GM12891 (cell line): ENCODE data around the gene ADPRM.
A peak's percentile ranks its signal among the peaks of the same experiment; 100 is the strongest.
"Not testable (repeated sequence)": the region's sequence is repeated elsewhere in the genome, so short reads cannot be mapped to it uniquely, and the experiment has no call there.

Experiments used
- DNase-seq: peaks from one replicate; pipeline ENCODE4 v3.0.0; 2011; ENCODE audit warnings: low spot score; ENCODE audit not compliant: insufficient read length
- FAIRE-seq: peaks from 2 replicates; lab custom pipeline; 2011; peaks lifted over from hg19 to GRCh38; lab: Jason Lieb, UNC
- PAX5 ChIP-seq: IDR thresholded peaks from 2 replicates; pipeline ENCODE4 v1.6.1; 2011; ENCODE audit warnings: low read length, moderate library complexity, mild to moderate bottlenecking; ENCODE audit not compliant: insufficient read depth, severe bottlenecking
- POLR2A ChIP-seq: IDR thresholded peaks from 2 replicates; pipeline ENCODE4 v1.6.1; 2011; ENCODE audit warnings: low read depth, low read length, control low read depth
- POLR2AphosphoS5 ChIP-seq: IDR thresholded peaks from 2 replicates; pipeline ENCODE4 v1.6.1; 2011; ENCODE audit warnings: low read depth, low read length, control low read depth
- POU2F2 ChIP-seq: IDR thresholded peaks from 2 replicates; pipeline ENCODE4 v1.6.1; 2011; ENCODE audit warnings: low read depth, mild to moderate bottlenecking, control low read depth, low read length, moderate library complexity
- SPI1 ChIP-seq: IDR thresholded peaks from 2 replicates; pipeline ENCODE4 v1.6.1; 2011; ENCODE audit warnings: low read depth, low read length, control low read depth
- TAF1 ChIP-seq: IDR thresholded peaks from 2 replicates; pipeline ENCODE4 v1.6.1; 2011; ENCODE audit warnings: low read depth, low read length, control low read depth

The ADPRM gene

GRCh38 chr17:10728331-10728892, 31.0 kb downstream of the ADPRM start:
- DNase-seq (no peak), FAIRE-seq (no peak)
- no peak for TF ChIP-seq SPI1
- no peak for TF ChIP-seq PAX5
- TF ChIP-seq TAF1: no peak
- TF ChIP-seq POLR2A: no peak
- TF ChIP-seq POLR2AphosphoS5: no peak
- no peak for TF ChIP-seq POU2F2

DNA sequence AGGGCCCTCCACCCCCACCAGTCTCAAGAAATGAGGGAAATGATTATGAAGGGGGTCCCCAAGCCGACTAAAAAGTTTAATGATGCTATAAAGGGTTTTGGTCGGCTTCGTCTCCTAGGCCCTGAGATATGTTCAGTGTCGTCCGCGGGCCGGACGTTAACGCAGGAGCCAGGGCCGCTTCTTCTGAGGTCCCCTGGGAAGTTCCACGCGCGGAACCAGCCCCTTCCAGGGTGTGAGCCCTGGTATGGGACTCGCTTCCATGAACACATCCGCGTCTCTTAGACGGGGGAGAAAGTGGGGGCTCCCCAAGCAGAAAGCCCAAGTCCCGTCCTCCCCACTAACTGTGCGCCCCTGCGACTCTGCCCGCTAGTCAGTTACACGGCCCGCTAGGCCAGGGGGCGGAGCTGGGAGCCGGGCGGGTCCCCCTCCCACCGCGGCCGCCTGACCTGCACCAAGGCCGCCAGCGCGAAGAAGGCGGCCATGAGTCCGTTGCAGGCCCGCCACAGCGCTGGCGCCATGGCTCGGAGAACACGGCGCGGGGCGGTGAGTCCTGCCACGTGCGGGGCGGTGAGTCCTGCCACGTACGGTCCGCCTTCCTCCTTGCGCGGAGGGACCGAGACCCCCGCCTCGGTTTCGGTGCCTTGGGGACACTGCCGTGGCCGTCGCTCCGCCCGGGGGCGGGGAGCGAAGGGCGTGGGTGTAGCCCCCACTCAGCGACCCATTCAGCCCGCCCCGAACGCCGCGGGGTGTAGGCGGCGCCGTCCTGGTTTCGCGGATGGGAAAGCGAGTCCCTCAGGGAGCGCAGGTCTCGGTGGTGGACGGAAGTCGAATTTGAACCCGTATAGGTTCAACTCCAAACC, 32.2 kb downstream of the ADPRM start, which contains the start of gene TMEM220:
Gene TMEM220 (minus strand): TSS at position 690 of the 860 bp plus-strand sequence. CDS start 172 bp downstream, at position 518.
- FAIRE-seq (peak; percentile 69), DNase-seq (peak; percentile 37)
- TF ChIP-seq PAX5: no peak

DNA sequence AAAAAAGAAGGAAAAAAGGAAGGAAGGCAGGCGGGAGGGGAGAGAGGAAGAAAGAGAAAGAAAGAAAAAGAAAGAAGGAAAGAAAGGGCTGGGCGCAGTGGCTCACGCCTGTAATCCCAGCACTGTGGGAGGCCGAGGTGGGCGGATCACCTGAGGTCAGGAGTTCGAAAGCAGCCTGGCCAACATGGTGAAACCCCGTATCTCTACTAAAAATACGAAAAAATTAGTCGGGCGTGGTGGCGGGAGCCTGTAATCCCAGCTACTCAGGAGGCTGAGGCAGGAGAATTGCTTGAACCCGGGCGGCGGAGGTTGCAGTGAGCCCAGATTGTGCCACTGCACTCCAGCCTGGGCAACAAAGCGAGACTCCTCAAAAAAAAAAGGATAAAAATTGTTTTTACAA, 32.9 kb downstream of the ADPRM start:
- FAIRE-seq, DNase-seq: not testable (repeated sequence)

- DNase-seq (no peak), FAIRE-seq (no peak)
- TF ChIP-seq TAF1 (no peak), PAX5 (no peak), POU2F2 (no peak)
These were observed 34.0 kb downstream of the ADPRM start for GRCh38 chr17:10731408-10731879.

- DNase-seq, FAIRE-seq: not testable (repeated sequence)
These were observed 34.7 kb downstream of the ADPRM start for GRCh38 chr17:10732121-10732520.

- FAIRE-seq (no peak), DNase-seq (no peak)
- TF ChIP-seq POU2F2 (no peak), POLR2AphosphoS5 (no peak), TAF1 (no peak), POLR2A (no peak)
These were observed 36.3 kb downstream of the ADPRM start for GRCh38 chr17:10733666-10734065.

- no peak for TF ChIP-seq PAX5
- DNase-seq: no peak
- no peak for FAIRE-seq
These were observed 37.9 kb downstream of the ADPRM start for GRCh38 chr17:10735251-10735650.

- no peak for DNase-seq
- TF ChIP-seq POU2F2: no peak
- TF ChIP-seq TAF1: no peak
- no peak for TF ChIP-seq POLR2AphosphoS5
- no peak for TF ChIP-seq SPI1
- TF ChIP-seq PAX5: no peak
- TF ChIP-seq POLR2A: no peak
- FAIRE-seq: no peak
These were observed 38.4 kb downstream of the ADPRM start for GRCh38 chr17:10735821-10736220.

DNA sequence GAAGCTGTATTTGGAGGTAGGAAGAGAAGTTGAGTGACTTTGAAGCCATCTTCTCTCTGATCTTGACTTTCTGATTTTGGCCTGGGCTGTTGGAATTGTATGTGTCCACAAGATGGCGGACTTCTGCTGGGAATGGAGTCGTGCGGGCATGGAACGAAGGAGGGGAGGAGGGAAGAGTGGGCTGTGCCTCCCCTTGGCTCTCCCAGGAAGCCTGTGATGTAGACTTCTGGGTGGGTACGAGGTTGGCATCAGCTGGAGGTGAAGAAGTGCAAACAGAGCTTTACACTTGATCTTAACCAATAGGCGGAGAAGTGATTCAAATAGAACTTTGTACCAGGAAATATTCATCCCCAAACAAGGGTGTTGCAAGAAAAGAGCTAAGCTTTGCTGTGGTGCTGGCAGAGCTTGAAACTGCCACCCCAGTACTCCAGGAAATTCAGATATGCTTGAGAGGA, 39.8 kb downstream of the ADPRM start:
- no peak for TF ChIP-seq TAF1
- no peak for TF ChIP-seq POLR2AphosphoS5
- no peak for TF ChIP-seq POU2F2
- FAIRE-seq: no peak
- DNase-seq: no peak

DNA sequence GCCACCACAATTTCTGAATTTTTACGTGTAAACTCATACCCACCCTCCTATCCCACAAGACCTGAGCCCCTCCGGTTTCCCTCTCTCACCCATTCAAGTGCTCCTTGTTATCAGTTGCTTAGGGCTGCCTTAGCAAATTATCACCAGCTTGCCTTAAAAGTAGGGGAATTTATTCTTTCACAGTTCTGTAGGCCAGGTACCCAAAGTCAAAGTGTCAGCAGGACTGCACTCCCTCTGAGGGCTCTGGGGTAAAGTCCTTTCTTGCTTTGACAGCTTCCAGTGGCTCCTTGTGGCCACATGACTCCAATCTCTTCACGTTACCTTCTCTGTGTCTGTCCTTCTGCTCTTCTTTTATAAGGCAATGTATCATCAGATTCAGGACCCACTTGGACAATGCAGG, 40.3 kb downstream of the ADPRM start:
- TF ChIP-seq POLR2A (no peak), TAF1 (no peak), POLR2AphosphoS5 (no peak), POU2F2 (no peak), SPI1 (no peak), PAX5 (no peak)
- DNase-seq (no peak), FAIRE-seq (peak; percentile 5)

DNA sequence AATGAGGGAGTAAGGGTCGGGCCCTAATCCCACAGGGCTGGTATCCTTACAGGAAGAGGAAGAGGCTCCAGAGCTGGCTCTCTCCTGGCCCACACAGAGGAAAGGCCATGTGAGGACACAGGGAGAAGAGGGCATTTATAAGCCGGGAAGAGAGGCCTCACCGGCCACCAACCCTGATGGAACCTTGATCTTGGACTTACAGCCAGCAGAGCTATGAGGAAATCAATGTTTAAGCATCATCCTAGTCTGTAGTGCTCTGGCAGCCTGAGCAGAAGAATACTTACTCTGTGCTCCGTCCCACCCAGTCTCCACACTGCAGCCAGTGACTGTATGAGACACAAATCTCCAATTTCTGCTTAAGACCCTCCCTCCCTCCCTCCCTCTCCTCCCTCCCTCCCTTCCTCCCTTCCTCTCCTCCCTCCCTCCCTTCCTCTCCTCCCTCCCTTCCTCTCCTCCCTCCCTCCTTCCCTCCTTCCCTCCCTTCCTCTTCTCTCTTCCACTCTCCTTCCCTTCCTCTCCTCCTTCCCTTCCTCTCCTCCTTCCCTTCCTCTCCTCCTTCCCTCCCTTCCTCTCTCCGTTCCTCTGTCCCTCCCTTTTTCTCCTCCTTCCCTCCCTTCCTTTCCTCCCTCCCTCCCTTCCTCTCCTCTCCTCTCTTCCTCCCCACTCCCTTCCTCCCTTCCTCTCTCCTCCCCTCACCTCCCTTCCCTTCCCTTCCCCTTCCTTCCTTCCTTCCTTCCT, 41.3 kb downstream of the ADPRM start:
- DNase-seq (no peak), FAIRE-seq (no peak)
- TF ChIP-seq SPI1 (no peak), POLR2AphosphoS5 (no peak), TAF1 (no peak), POU2F2 (no peak), POLR2A (no peak), PAX5 (no peak)
